SJSA1 (cell line): ENCODE measurements around the gene COL13A1. TPM values are rescaled to one million over a fixed set of nuclear protein-coding genes. Genes with fewer than 3 reads are reported as not detected.

Experiments
- DNase-seq, 2 experiments: peaks; one replicate each; pipeline ENCODE4 v3.0.0-alpha.2; 2015 to 2020; ENCODE audit warnings: low spot score in 2 of 2, low read depth in 1 of 2
- H3K27ac ChIP-seq: fragments of 250-450 bp; sonication (Bioruptor Pico); 2 replicates; pipeline ENCODE4 v1.5.1; 2020; ENCODE audit warnings: mild to moderate bottlenecking, moderate library complexity
- H3K27me3 ChIP-seq: fragments of 250-450 bp; sonication (Bioruptor Pico); replicated peaks from 2 replicates; pipeline ENCODE4 v1.5.1; 2020; ENCODE audit warnings: mild to moderate bottlenecking, moderate library complexity
- H3K36me3 ChIP-seq: fragments of 250-450 bp; sonication (Bioruptor Pico); 2 replicates; pipeline ENCODE4 v1.5.1; 2020; ENCODE audit warnings: mild to moderate bottlenecking
- H3K4me1 ChIP-seq: fragments of 250-450 bp; sonication (Bioruptor Pico); replicated peaks from 2 replicates; pipeline ENCODE4 v1.6.1; 2021; ENCODE audit warnings: mild to moderate bottlenecking
- H3K4me3 ChIP-seq: fragments of 250-450 bp; sonication (Bioruptor Pico); 2 replicates; pipeline ENCODE4 v1.5.1; 2020; ENCODE audit warnings: mild to moderate bottlenecking
- H3K9me3 ChIP-seq: fragments of 250-450 bp; sonication (Bioruptor Pico); replicated peaks from 2 replicates; pipeline ENCODE4 v1.5.1; 2020; ENCODE audit warnings: mild to moderate bottlenecking
- total RNA-seq: library from RNA; depleted of rRNA; stranded (reverse); fragments of >200 nt; shearing (Covaris generic); gene quantifications from 2 replicates; pipeline ENCODE4 v1.2.3, GENCODE V29; 2014

Gene COL13A1
- total RNA-seq, 1 experiment from 2014 or later = 74.8 TPM

DNA sequence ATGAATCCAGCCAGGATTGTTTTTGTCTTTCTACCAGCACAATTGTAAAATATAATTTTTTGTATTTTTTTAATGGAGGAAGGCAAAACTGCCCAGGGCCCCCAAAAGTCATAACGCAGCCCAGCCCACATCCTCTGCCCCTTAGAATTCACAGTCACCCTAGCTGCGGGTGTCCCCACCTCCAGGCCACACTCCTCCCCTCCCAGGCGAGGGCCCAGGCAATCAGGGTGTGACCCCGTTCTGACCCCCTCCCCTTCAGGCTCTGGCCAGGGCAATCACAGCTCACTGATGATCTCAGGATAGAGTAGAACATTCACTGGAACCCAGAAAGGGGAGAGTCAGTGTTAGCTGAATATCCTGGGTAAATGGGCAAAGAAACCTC, 158.9 kb downstream of the COL13A1 start:
- Histone ChIP-seq H3K4me1 (peaks cover 38% of the 10 kb centered on the region), H3K9me3 (no peaks in the 10 kb centered on the region), H3K27ac (no peak overlapping the region), H3K4me3 (no peak overlapping the region), H3K27me3 (no peaks in the 10 kb centered on the region), H3K36me3 (peaks cover 18% of the 10 kb centered on the region)
- peak in 1 of 2 experiments; percentile 22 for DNase-seq

DNA sequence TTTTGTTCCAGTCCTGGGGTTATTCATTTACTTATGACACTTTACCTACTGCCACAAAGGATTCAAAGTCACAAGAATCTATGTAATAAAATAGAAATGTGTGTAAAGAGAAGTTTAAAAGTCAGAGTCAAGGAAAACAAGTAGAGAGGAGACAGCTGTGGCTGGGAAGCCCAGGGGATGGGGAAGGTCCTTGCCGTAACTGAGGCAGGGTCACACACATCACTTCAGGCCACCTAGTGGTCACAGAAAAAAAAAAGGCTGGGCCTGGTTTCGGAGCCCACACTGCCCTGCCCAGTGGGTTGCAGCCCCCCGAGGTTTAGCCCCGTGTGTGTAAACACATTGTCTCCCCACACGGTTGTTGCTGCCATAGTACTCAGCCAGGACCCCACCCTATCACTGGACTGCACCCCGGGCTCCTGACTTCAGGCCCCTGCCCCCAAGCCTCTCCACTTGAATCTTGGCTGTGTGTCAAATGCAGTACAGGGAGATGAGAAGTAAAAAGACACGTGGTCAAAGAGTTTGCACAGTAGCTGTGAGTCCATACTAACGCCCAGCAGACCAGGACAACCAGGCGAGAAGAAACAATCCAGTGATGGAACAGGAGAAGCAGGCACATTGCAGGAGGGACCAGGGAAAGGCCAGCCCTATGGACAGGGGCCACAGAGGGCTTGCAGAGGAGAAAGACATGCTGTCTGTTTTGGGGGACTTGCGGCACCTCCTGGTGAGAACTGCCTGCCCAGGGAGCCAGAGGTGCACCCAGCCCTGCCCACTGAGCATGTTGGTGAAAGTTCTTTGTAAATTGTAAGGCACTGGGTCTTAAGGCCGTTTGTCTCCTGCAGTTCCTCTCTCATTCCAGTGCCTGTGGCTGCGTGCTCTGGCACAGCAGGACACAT, 159.5 kb downstream of the COL13A1 start:
- Histone ChIP-seq H3K27me3 (no peaks in the 10 kb centered on the region), H3K4me3 (no peak overlapping the region), H3K36me3 (peaks cover 18% of the 10 kb centered on the region), H3K9me3 (no peaks in the 10 kb centered on the region), H3K27ac (no peak overlapping the region), H3K4me1 (peaks cover 43% of the 10 kb centered on the region)
- DNase-seq = peak; percentile 23 to 32

DNA sequence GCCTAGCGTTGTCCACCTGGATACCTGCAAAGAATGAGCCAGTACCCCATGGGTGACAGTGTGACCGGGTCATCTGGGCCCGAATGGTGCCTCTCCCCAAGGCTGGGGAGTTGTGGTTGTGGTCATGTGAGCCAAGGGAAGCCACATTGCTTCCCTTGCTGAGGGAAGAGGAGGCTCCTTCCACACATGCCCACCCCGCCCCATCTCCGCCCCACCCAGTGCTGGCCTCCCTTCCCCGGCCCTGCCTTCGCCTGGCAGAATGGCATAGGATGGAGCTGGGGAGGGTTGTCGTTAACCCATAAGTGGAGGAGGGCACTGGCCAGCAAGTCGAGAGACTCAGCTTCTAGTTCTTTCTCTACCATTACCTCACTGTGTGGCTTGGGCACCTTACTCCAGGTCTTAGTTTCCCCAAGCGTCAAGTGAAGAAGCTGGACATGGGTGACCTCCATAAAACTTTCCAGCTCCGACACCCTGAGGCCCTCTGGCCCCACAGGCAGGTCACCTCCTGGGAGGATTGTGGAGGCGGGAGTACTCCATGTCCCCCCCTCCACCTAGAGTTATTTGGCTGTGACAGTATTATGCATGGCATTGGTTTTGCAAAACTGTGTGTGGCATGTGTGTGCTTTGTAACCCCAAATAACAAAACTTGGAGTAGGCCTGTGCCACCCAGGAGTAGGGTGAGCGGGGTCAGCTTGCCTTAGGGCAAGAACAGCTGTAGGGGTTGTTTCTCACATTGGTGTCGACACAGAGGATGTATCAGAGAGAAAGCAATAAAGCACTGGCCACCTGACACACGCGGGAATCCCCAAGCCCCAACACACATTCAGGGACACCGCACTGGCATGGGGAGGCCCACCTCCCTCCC, 160.4 kb downstream of the COL13A1 start:
- no peak overlapping the region for H3K27ac ChIP-seq
- peaks cover 11% of the 10 kb centered on the region for H3K36me3 ChIP-seq
- H3K4me3 ChIP-seq = no peak overlapping the region
- H3K4me1 ChIP-seq = peaks cover 39% of the 10 kb centered on the region
- no peaks in the 10 kb centered on the region for H3K27me3 ChIP-seq
- DNase-seq = peak; percentile 58 to 65
- H3K9me3 ChIP-seq = no peaks in the 10 kb centered on the region

DNA sequence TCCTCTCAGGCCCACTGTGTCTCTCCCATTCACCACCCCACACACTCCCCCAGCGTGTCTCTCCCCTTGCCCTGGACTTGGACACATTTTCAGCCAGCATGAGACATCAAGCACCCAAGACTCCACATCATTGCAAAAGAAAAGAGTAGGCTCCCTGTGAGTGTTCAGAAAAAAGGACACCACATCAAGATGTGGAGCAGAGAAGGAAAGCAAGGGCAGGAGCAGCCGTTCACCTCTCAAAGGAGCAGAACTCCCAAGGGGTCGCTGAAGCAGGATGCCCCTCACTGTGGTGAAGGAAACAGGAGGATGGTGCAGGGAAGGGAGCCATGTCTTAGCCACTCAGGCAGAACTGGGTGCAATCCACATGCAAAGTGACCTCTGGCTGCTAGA, 161.0 kb downstream of the COL13A1 start:
- Histone ChIP-seq H3K27me3 (no peaks in the 10 kb centered on the region), H3K4me3 (no peak overlapping the region), H3K4me1 (peaks cover 39% of the 10 kb centered on the region), H3K9me3 (no peaks in the 10 kb centered on the region), H3K36me3 (peaks cover 4% of the 10 kb centered on the region; the same call in 1 of the 2 replicates), H3K27ac (no peak overlapping the region)
- DNase-seq = no peak

DNA sequence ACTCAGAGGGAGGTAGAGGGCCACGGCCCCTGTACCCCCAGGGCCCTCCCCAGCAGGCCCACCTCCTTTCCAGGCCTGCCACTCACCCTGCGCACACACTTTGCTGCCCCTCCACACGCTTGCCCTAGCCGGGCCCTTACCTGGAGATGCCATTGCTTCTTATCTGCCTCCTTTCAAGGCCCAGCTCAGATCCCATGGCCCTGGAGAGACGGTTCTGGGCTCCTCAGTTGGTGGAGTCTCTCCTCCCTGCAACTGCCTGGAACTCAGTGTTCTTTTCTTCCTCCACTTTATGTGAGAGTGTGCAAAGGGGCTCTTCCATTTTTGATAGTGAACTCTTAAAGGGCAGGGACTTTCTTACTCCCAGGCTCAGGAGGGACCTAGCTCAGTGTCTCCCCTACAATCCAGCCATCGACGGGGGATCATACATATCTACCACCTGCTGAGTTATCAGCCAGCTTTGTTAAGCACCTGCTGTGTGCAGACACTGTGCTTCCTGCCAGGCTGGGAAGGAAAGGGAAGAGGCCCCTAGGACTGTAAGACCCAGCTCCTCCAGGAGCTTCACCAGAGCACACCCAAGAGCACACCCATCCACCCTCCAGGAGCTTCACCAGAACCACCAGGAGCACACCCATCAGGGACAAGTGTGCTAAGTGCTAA, 161.6 kb downstream of the COL13A1 start:
- Histone ChIP-seq H3K27ac (no peak overlapping the region), H3K9me3 (no peaks in the 10 kb centered on the region), H3K36me3 (no peaks in the 10 kb centered on the region), H3K27me3 (no peaks in the 10 kb centered on the region), H3K4me1 (peaks cover 39% of the 10 kb centered on the region), H3K4me3 (no peak overlapping the region)
- peak in 1 of 2 experiments; percentile 35 for DNase-seq

DNA sequence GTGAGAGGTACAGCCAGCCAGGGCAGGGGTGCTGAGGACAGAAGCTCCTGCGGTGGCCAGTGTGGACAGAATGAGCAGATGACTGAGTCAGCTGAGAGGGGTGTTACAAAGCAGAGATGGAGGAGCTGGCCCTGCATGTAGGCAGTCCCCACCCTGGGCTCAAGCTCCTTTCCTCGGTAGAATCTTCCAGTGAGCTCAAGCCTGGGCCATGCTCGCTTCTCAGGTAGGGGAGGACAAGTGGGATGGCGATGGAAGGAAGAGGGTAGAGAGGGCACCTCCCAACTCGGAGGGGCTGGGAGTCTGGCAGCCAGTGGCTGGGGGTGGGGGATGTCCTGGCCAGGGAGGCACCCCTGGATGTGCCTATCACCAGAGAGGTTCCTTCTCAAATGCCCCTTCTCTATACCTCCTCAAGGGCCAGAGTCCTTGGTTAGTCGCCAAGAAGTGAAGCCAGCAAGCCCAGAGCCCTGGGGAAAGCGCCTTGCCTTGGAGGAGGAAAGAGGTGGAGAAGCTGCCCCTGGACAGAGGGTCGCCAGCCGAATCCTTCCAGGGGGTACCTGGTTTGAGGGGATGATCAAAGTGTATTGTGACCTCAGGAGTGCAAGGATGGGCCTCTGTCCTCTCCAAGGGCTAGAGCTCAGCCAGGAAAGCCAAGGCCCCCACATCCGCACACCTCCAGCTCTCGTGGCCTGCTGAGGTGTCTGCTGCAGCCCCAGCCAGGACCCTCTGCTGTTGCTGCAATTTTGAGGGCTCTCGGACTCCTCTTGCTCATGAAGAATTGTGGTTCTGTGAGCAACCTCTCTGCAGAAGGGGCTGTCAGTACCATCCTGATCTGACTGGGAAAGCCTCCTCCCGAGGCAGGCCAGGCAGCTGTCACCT, 162.4 kb downstream of the COL13A1 start:
- H3K4me3 ChIP-seq = no peak overlapping the region
- no peaks in the 10 kb centered on the region for H3K36me3 ChIP-seq
- no peak overlapping the region for H3K27ac ChIP-seq
- peaks cover 39% of the 10 kb centered on the region for H3K4me1 ChIP-seq
- no peaks in the 10 kb centered on the region; the same call in 1 of the 2 replicates for H3K27me3 ChIP-seq
- H3K9me3 ChIP-seq = no peaks in the 10 kb centered on the region
- DNase-seq = peak in 1 of 2 experiments; percentile 34

DNA sequence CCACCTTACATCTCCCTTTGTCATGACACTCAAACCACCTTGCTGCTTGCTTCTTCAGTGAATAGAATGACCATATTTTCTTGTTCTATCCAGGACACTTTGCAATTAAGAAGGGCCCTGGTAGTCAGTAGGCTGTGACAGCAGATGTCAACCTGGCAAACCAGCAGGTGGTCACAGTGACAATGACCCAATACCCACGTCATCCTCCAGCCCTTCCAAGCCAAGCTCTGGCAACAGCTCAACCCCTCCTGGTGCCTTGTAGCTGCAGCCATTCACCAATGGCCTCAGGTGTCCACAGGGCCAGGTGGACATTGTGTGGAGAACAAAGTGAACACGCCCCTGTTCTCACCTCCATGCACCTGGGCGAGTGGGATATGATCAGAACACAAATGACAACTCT, 163.4 kb downstream of the COL13A1 start:
- no peak overlapping the region for H3K4me3 ChIP-seq
- H3K36me3 ChIP-seq = no peaks in the 10 kb centered on the region
- no peaks in the 10 kb centered on the region; the same call in 1 of the 2 replicates for H3K27me3 ChIP-seq
- no peak overlapping the region for H3K27ac ChIP-seq
- DNase-seq = no peak
- H3K9me3 ChIP-seq = no peaks in the 10 kb centered on the region
- peaks cover 39% of the 10 kb centered on the region for H3K4me1 ChIP-seq

DNA sequence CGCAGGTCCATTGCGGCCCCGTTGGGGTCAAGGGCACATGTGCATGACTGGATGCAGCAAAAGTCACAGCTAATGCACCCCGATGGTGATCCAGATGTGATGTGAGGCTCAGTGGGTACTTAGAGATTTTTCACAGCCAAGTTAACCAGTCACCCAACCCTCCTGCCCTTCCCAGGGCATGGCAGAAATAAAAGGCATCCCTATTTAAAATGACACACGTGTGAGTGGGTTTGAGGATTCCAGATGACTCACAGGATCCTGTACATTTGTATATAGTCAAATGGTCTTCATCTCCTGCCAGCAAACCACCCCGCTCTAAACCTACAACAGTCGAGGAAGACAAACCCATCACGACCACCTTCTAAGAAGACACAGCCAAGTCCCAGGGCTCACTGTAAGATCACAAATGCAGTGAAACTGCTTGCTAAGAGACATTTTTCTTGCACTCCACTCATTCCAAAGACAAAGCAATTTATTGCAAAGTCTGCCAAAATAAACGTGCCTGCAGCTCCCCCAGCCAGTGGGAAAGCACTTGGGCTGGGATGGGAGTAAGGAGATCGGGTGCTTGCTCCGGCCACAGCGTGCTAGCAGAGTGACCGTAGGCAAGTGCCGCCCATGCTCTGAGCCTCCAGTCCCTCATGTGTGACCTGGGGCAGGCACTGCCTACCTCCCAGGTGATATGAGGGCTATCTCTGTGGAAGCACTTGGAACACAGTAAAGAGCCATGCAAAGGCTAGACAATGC, 164.4 kb downstream of the COL13A1 start:
- Histone ChIP-seq H3K9me3 (no peaks in the 10 kb centered on the region), H3K27me3 (no peaks in the 10 kb centered on the region; the same call in 1 of the 2 replicates), H3K4me3 (no peak overlapping the region), H3K27ac (no peak overlapping the region), H3K36me3 (no peaks in the 10 kb centered on the region), H3K4me1 (peaks cover 37% of the 10 kb centered on the region)
- DNase-seq = peak; percentile 45 to 51

DNA sequence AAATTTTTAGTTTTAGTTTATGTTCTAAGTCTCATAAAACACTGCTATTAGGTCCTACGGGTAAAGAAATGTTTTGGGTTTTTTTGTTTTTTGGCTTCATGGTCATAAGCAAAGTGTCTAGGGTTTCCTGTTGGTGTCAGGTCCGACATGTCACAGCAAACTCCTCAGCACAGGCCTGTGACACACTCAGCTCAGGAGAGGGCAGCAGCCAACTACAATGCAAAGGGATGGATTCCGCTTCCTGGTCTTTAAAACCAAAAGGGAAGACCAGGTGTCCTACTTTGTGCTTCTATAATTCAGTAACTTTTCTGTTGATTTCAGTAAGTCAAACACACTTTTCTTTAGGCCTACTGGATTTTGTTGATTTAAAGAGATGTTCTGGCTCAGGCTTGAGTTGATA, 167.1 kb downstream of the COL13A1 start:
- Histone ChIP-seq H3K27ac (no peak overlapping the region), H3K27me3 (no peaks in the 10 kb centered on the region; the same call in 1 of the 2 replicates)

DNA sequence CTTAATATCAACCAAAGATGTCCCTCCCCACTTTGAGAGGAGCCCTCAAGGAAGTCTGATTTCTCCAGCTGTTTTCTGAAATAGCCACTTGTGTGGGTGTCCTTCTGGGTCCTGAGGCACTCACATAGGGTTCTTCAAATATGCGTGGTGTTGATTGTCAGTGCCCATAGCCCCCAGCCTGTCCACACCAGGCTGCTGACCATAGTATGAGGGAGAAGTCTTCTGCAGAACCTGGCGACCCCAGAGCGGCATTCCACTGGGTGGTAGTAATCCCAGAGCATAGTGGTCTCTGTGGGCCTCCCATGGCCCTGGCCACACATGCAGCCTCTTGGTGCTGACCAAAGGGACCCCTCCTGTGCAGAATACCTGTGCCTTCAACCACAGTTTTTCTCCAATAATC, 168.3 kb downstream of the COL13A1 start:
- no peaks in the 10 kb centered on the region for H3K36me3 ChIP-seq
- no peak overlapping the region for H3K4me3 ChIP-seq
- no peaks in the 10 kb centered on the region; the same call in 1 of the 2 replicates for H3K27me3 ChIP-seq
- no peaks in the 10 kb centered on the region for H3K9me3 ChIP-seq
- peak in 1 of 2 experiments; percentile 31 for DNase-seq
- H3K27ac ChIP-seq = no peak overlapping the region
- peaks cover 43% of the 10 kb centered on the region for H3K4me1 ChIP-seq

More for the DNA sequence above, 167.1 kb downstream of the COL13A1 start:
- peaks cover 32% of the 10 kb centered on the region for H3K4me1 ChIP-seq
- no peaks in the 10 kb centered on the region for H3K36me3 ChIP-seq
- H3K9me3 ChIP-seq = no peaks in the 10 kb centered on the region
- no peak overlapping the region for H3K4me3 ChIP-seq
- peak in 1 of 2 experiments; percentile 26 for DNase-seq

DNA sequence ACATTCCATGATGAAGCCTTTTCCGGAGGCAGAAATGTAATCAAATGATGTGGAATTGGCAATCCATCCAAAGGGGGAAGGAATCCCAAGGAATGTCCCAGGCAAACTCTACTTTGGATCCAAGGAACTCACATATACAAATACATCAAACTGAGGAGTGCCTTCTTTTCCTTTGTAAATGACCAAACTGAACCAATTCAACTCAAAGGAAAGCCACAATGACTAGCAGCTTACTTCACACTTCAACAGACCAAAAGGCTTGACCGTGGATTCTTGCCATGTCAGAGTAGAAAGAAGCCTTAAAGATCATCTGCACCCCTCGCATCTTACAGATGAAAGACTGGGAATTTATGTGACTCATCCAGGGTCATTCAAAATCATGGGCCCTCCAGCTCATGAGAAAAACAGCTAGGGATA, 171.3 kb downstream of the COL13A1 start:
- no peaks in the 10 kb centered on the region for H3K9me3 ChIP-seq
- H3K27ac ChIP-seq = no peak overlapping the region
- no peaks in the 10 kb centered on the region for H3K36me3 ChIP-seq
- DNase-seq = peak; percentile 32 to 37
- peaks cover 30% of the 10 kb centered on the region for H3K4me1 ChIP-seq
- H3K4me3 ChIP-seq = no peak overlapping the region
- no peaks in the 10 kb centered on the region; the same call in 1 of the 2 replicates for H3K27me3 ChIP-seq

DNA sequence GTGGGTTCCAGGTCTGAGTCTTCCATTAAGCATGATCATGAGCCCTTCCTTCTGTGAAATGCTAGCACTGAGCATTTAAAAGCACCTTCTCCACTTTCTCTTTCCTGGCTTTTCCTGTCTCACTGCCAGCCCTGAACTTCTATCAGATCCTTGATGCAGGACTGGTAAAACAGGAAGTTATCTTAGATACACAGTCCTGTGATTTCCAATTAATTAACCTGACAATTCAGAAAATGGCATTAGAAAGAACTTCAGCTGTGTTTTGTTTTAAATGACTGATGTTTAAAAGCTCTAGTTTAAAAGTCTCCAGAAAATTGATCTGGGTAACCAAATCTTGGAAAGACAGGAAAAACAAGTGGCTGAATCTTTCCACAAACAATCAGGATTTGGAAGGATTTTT, 172.0 kb downstream of the COL13A1 start:
- DNase-seq = no peak
- no peak overlapping the region for H3K27ac ChIP-seq
- H3K27me3 ChIP-seq = no peaks in the 10 kb centered on the region

More for the DNA sequence above, 172.0 kb downstream of the COL13A1 start:
- Histone ChIP-seq H3K9me3 (no peaks in the 10 kb centered on the region), H3K4me3 (no peak overlapping the region), H3K4me1 (peaks cover 30% of the 10 kb centered on the region), H3K36me3 (no peaks in the 10 kb centered on the region)
